A549 (cell line): ENCODE measurements around the gene EFCAB14. TPM values are rescaled to one million over a fixed set of nuclear protein-coding genes. Genes with fewer than 3 reads are reported as not detected.
"Not testable (repeated sequence)": the region's sequence is repeated elsewhere in the genome, so short reads cannot be mapped to it uniquely, and the experiment has no call there.

Experiments
- ATAC-seq, 2 experiments: fragments of 200-7000 bp in 1 of 2; fragments of >200 bp in 1 of 2; cut with Nextera tagmentation in 1 of 2; cut with Tn5 transposase in 1 of 2; 3 replicates each; pipeline versions ENCODE4 v1.8.0 to v1.9.1; 2018 to 2020; ENCODE audit warnings: mild to moderate bottlenecking in 1 of 2, moderate library complexity in 1 of 2
- CTCF ChIA-PET: fragments of 300-600 bp; sonication (Branson Sonifier 250); formaldehyde crosslinking; extraction: SDS; loops from one replicate; lab custom pipeline; 2021; ENCODE audit warnings: antibody characterized with exemption, inconsistent platforms; lab: Yijun Ruan, JAX
- POLR2A ChIA-PET: fragments of 350-600 bp; formaldehyde crosslinking; extraction: SDS; loops from one replicate; lab custom pipeline; 2021; ENCODE audit warnings: antibody characterized with exemption, inconsistent platforms; lab: Yijun Ruan, JAX
- DNase-seq, 2 experiments: peaks; one replicate each; pipeline versions ENCODE4 v3.0.0 to v3.0.0-alpha.2; 2011 to 2016; ENCODE audit warnings: low read depth in 1 of 2, low spot score in 1 of 2
- FAIRE-seq: peaks from 2 replicates; lab custom pipeline; 2011; peaks lifted over from hg19 to GRCh38; lab: Jason Lieb, UNC
- H3K27ac ChIP-seq, 2 experiments: fragments of >200 bp; sonication (Bioruptor Twin); formaldehyde crosslinking; 3 replicates each; pipeline ENCODE4 v1.5.1; 2016 to 2017
- H3K4me1 ChIP-seq: fragments of >200 bp; sonication (Bioruptor Twin); formaldehyde crosslinking; 3 replicates; pipeline ENCODE4 v1.6.1; 2016
- H3K4me2 ChIP-seq: fragments of >200 bp; sonication (Bioruptor Twin); formaldehyde crosslinking; 3 replicates; pipeline ENCODE4 v1.6.1; 2016
- H3K4me3 ChIP-seq: fragments of >200 bp; sonication (Bioruptor Twin); formaldehyde crosslinking; 3 replicates; pipeline ENCODE4 v1.5.1; 2016
- H3K9me3 ChIP-seq: fragments of >200 bp; sonication (Bioruptor Twin); formaldehyde crosslinking; 3 replicates; pipeline ENCODE4 v1.6.1; 2016
- BCL3 ChIP-seq: fragments of >200 bp; sonication (Bioruptor Twin); formaldehyde crosslinking; IDR thresholded peaks from 3 replicates; pipeline ENCODE4 v1.6.1; 2016
- EHF ChIP-seq: fragments of 250-450 bp; sonication (Bioruptor Pico); IDR thresholded peaks from 2 replicates; pipeline ENCODE4 v1.5.0; 2020; ENCODE audit warnings: mild to moderate bottlenecking
- EHMT2 ChIP-seq: fragments of 200-600 bp; sonication (generic); IDR thresholded peaks from 2 replicates; pipeline ENCODE4 v1.6.1; 2016; ENCODE audit warnings: antibody characterized with exemption, low read depth, mild to moderate bottlenecking, moderate library complexity
- FOXS1 ChIP-seq: fragments of 250-450 bp; sonication (Bioruptor Pico); IDR thresholded peaks from 2 replicates; pipeline ENCODE4 v1.5.0; 2020; ENCODE audit warnings: mild to moderate bottlenecking, moderate library complexity
- HES2 ChIP-seq: fragments of >200 bp; sonication (Bioruptor Twin); formaldehyde crosslinking; IDR thresholded peaks from 2 replicates; pipeline ENCODE4 v1.6.1; 2016
- HOXA7 ChIP-seq: fragments of 250-450 bp; sonication (Bioruptor Pico); IDR thresholded peaks from 2 replicates; pipeline ENCODE4 v1.5.0; 2020; ENCODE audit warnings: mild to moderate bottlenecking, moderate library complexity
- HOXB5 ChIP-seq: fragments of 250-450 bp; sonication (Bioruptor Pico); IDR thresholded peaks from 2 replicates; pipeline ENCODE4 v1.5.0; 2020; ENCODE audit warnings: mild to moderate bottlenecking, moderate library complexity
- NR3C1 ChIP-seq: fragments of >200 bp; sonication (Bioruptor Twin); formaldehyde crosslinking; IDR thresholded peaks from 3 replicates; pipeline ENCODE4 v1.6.1; 2017
- PBX3 ChIP-seq: IDR thresholded peaks from 2 replicates; pipeline ENCODE4 v1.6.1; 2012
- POLR2AphosphoS2 ChIP-seq: conservative IDR thresholded peaks from 2 replicates; pipeline ENCODE4 v1.6.1; 2012; ENCODE audit warnings: low read length, improper control_type of control experiment, inconsistent platforms
- RARB ChIP-seq: fragments of 250-450 bp; sonication (Bioruptor Pico); IDR thresholded peaks from 2 replicates; pipeline ENCODE4 v1.8.0; 2021; ENCODE audit warnings: mild to moderate bottlenecking, moderate library complexity
- RCOR1 ChIP-seq: fragments of 150-350 bp; IDR thresholded peaks from 2 replicates; pipeline ENCODE4 v1.6.1; 2014; ENCODE audit warnings: antibody characterized with exemption, low read length, low read depth
- SMC3 ChIP-seq: fragments of >200 bp; sonication (Bioruptor Twin); formaldehyde crosslinking; IDR thresholded peaks from 3 replicates; pipeline ENCODE4 v1.6.1; 2018; ENCODE audit warnings: inconsistent platforms
- TFCP2L1 ChIP-seq: fragments of 250-450 bp; sonication (Bioruptor Pico); IDR thresholded peaks from 2 replicates; pipeline ENCODE4 v1.5.0; 2021; ENCODE audit warnings: mild to moderate bottlenecking
- TP53 ChIP-seq: fragments of 250-450 bp; sonication (Bioruptor Pico); IDR thresholded peaks from 2 replicates; pipeline ENCODE4 v1.5.0; 2021; ENCODE audit warnings: mild to moderate bottlenecking, moderate library complexity
- USF2 ChIP-seq: fragments of 450-650 bp; IDR thresholded peaks from 2 replicates; pipeline ENCODE4 v1.6.1; 2014; ENCODE audit warnings: antibody characterized with exemption
- ZC3H11A ChIP-seq: fragments of 450-650 bp; IDR thresholded peaks from 2 replicates; pipeline ENCODE4 v1.6.1; 2014; ENCODE audit warnings: antibody characterized with exemption, mild to moderate bottlenecking
- ZSCAN20 ChIP-seq: fragments of 250-450 bp; sonication (Bioruptor Pico); IDR thresholded peaks from 2 replicates; pipeline ENCODE4 v1.8.0; 2022; ENCODE audit warnings: mild to moderate bottlenecking, moderate library complexity
- WGBS: methylation state at CpG from one replicate; pipeline ENCODE4 v1.1.6; 2017; ENCODE audit errors: missing lambda C conversion rate; 5-methylcytosine and 5-hydroxymethylcytosine counted together
- polyA plus RNA-seq, 4 experiments: library from polyadenylated mRNA; depleted of rRNA in 3 of 4; stranded (reverse); fragments of >200 nt; fragmentation: RNase III in 1 of 4; extraction: RNeasy Plus Mini Kit Qiagen cat#74134 plus additional on column Dnase treatment in 1 of 4; gene quantifications; 2 replicates in 3 of 4; 3 replicates in 1 of 4; pipeline ENCODE4 v1.2.3, GENCODE V29; 2011 to 2017
- TF ChIP-seq, protein P1 (sequence below): fragments of 150-350 bp; IDR thresholded peaks from 2 replicates; pipeline ENCODE4 v1.6.1; 2014; ENCODE audit warnings: low read depth, mild to moderate bottlenecking, low read length

EFCAB14 gene
- polyA plus RNA-seq, 2 of the 4 experiments (the other 2 are of a cell fraction), result 18.0 to 41.4 TPM

DNA sequence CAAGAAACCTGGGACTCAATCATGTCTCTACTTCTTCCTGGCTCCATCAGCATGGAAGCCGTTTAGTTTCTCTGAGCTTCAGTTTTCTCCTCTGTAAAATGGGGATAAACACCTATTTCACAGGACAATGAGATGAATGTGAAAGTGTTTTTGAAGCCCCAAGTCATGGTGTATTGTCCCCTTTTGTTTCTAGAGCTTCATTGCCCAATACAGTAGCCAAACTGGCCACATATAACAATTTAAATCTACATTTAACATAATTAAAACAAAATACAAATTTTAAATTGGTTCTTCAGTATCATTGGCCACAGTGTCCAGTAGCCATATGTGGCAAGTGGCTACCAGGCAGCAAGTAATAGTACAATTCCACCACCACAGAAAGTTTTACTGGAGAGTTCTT, 2.3 kb upstream of the EFCAB14 start (continued):
- TF ChIP-seq BCL3 (no peak), RARB (no peak)

DNA sequence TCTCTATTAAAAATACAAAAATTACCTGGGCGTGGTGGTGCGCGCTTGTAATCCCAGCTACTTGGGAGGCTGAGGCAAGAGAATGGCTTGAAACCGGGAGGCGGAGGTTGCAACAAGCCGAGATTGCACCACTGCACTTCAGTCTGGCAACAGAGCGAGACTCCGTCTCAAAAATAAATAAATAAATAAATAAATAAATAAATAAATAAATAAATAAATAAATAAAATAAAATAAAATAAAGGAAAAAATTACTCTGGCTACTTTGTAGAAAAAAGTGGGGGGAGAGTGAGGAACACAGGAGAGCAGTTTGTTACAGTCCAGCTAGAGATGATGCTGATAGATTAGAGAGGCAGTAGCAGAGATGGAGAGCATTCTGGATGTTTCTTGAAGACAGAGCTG, 1.4 kb upstream of the EFCAB14 start:
- CTCF ChIA-PET, H3K4me3 ChIP-seq: not testable (repeated sequence)
- WGBS, result 93% methylated on average over 8 of the region's 8 CpGs

GRCh38 chr1:46719689-46720088, 775 bp upstream of the EFCAB14 start:
- FAIRE-seq (no peak), DNase-seq (no peak), ATAC-seq (peak in 1 of 2 experiments; percentile 22; a peak in 3 of 6 replicates)
- Histone ChIP-seq H3K4me3 (peak overlapping the region; percentile 97), H3K27ac (peak overlapping the region; percentile 87 to 94; a peak in 4 of 6 replicates), H3K4me2 (peak overlapping the region; percentile 81), H3K4me1 (peaks cover 21% of the 10 kb centered on the region; the same call in 2 of the 3 replicates), H3K9me3 (no peaks in the 10 kb centered on the region)
- ChIA-PET CTCF (no interaction called here), POLR2A (no interaction called here)
- 7% methylated on average over 3 of the region's 3 CpGs for WGBS
- TF ChIP-seq PBX3, result no peak
- no peak for TF ChIP-seq USF2
- TF ChIP-seq EHF, result no peak
- TF ChIP-seq, protein P1, sequence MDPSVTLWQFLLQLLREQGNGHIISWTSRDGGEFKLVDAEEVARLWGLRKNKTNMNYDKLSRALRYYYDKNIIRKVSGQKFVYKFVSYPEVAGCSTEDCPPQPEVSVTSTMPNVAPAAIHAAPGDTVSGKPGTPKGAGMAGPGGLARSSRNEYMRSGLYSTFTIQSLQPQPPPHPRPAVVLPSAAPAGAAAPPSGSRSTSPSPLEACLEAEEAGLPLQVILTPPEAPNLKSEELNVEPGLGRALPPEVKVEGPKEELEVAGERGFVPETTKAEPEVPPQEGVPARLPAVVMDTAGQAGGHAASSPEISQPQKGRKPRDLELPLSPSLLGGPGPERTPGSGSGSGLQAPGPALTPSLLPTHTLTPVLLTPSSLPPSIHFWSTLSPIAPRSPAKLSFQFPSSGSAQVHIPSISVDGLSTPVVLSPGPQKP, result no peak
- no peak for TF ChIP-seq SMC3
- TF ChIP-seq ZC3H11A, result no peak
- no peak for TF ChIP-seq RARB
- TF ChIP-seq FOXS1 (CRISPR knock-in tag), result no peak
- TF ChIP-seq RCOR1, result no peak
- no peak for TF ChIP-seq TFCP2L1 (CRISPR knock-in tag)
- TF ChIP-seq ZSCAN20 (CRISPR knock-in tag), result no peak
- TF ChIP-seq NR3C1, result no peak
- no peak for TF ChIP-seq TP53
- TF ChIP-seq POLR2AphosphoS2, result no peak
- no peak for TF ChIP-seq EHMT2
- TF ChIP-seq HOXB5 (CRISPR knock-in tag), result no peak
- TF ChIP-seq HES2, result no peak
- no peak for TF ChIP-seq HOXA7 (CRISPR knock-in tag)
- no peak for TF ChIP-seq BCL3

More for the DNA sequence above, 1.4 kb upstream of the EFCAB14 start:
- DNase-seq, ATAC-seq, H3K4me2 ChIP-seq, POLR2A ChIA-PET, H3K9me3 ChIP-seq, H3K27ac ChIP-seq, FAIRE-seq: not testable (repeated sequence)
- H3K4me1 ChIP-seq, result peaks cover 21% of the 10 kb centered on the region; the same call in 2 of the 3 replicates
